Measurements from ENCODE around the gene RNF150.

RNF150 gene

GRCh38 chr4:140863197-140863596, 270.1 kb downstream of the RNF150 start:
- TF ChIP-seq CTCF (IDR thresholded peaks at IDR 0.05; ENCODE audit: control insufficient read depth, insufficient read depth, low read depth, low read length, missing control alignments): no peak
- DNase-seq (ENCODE audit: low read depth): no peak
- no peak overlapping the region for H3K4me3 ChIP-seq (ENCODE audit: control insufficient read depth, low read depth, low read length)

DNA sequence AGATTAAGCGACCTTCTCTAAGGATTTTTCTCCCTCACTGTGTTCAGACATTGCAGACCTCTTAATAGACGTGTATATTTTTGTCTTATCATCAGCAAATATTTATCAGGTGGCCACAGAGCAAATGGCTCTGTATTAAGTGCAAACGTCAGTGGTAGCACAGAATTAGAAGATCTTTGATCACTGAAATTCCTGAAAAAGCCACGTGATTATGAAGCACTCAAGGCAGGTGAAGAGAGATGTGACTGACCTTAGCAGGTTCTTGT, 271.2 kb downstream of the RNF150 start:
- DNase-seq (ENCODE audit: low read depth): no peak
- TF ChIP-seq CTCF (IDR thresholded peaks at IDR 0.05; ENCODE audit: control insufficient read depth, insufficient read depth, low read depth, low read length, missing control alignments): no peak
- no peak overlapping the region for H3K4me3 ChIP-seq (ENCODE audit: control insufficient read depth, low read depth, low read length)

GRCh38 chr4:140861359-140862176, 271.7 kb downstream of the RNF150 start:
- TF ChIP-seq CTCF (IDR thresholded peaks at IDR 0.05; ENCODE audit: control insufficient read depth, insufficient read depth, low read depth, low read length, missing control alignments): peak; percentile 76
- H3K4me3 ChIP-seq (ENCODE audit: control insufficient read depth, low read depth, low read length): no peak overlapping the region

GRCh38 chr4:140858897-140859296, 274.4 kb downstream of the RNF150 start:
- H3K4me3 ChIP-seq (ENCODE audit: control insufficient read depth, low read depth, low read length): no peak overlapping the region
- no peak for DNase-seq (ENCODE audit: low read depth)
- TF ChIP-seq CTCF (IDR thresholded peaks at IDR 0.05; ENCODE audit: control insufficient read depth, insufficient read depth, low read depth, low read length, missing control alignments): no peak

More at GRCh38 chr4:140861359-140862176, 271.7 kb downstream of the RNF150 start:
- DNase-seq (ENCODE audit: low read depth): peak; percentile 82

DNA sequence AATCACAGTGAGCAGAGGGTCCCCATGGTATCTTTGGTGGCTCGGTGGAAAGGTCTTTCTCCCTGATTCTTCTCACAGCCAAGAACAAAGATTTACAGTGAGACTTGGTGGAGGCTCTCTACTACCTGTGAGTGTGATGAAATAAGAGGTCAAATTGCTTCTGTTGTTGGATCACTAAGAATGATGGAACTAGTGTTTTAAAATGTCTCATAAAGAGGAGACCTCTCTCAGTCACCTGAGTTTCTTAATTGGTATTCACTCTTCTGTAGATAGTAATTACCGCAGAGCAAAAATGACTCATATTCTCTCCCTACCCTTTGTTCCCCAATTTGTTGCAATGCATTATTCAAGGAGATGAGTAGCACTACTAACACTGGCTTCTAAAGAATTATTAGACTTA, 276.2 kb downstream of the RNF150 start:
- TF ChIP-seq CTCF (IDR thresholded peaks at IDR 0.05; ENCODE audit: control insufficient read depth, insufficient read depth, low read depth, low read length, missing control alignments): no peak
- no peak for DNase-seq (ENCODE audit: low read depth)
- H3K4me3 ChIP-seq (ENCODE audit: control insufficient read depth, low read depth, low read length): no peak overlapping the region

GRCh38 chr4:140856621-140857062, 276.6 kb downstream of the RNF150 start:
- no peak overlapping the region for H3K4me3 ChIP-seq (ENCODE audit: control insufficient read depth, low read depth, low read length)
- TF ChIP-seq CTCF (IDR thresholded peaks at IDR 0.05; ENCODE audit: control insufficient read depth, insufficient read depth, low read depth, low read length, missing control alignments): no peak
- DNase-seq (ENCODE audit: low read depth): peak; percentile 14

Data from AG09309 (cell line).